Measurements from ENCODE around the gene ZNF664.

ZNF664 gene

GRCh38 chr12:124036171-124036598, 63.2 kb downstream of the ZNF664 start:
- no peak overlapping the region for H3K27ac ChIP-seq

GRCh38 chr12:124036657-124037109, 63.7 kb downstream of the ZNF664 start:
- no peak overlapping the region for H3K27ac ChIP-seq
- TF ChIP-seq ZFX (IDR thresholded peaks at IDR 0.05) (no peak), CTCF (conservative IDR thresholded peaks at IDR 0.05) (peak; percentile 88)

More at GRCh38 chr12:124036171-124036598, 63.2 kb downstream of the ZNF664 start:
- TF ChIP-seq CTCF (conservative IDR thresholded peaks at IDR 0.05) (no peak), ZFX (IDR thresholded peaks at IDR 0.05) (no peak)

- no peak overlapping the region for H3K27ac ChIP-seq
Observed at GRCh38 chr12:124037331-124037730, 64.3 kb downstream of the ZNF664 start.

GRCh38 chr12:124039276-124039675, 66.3 kb downstream of the ZNF664 start:
- TF ChIP-seq ZFX (IDR thresholded peaks at IDR 0.05): no peak
- TF ChIP-seq CTCF (conservative IDR thresholded peaks at IDR 0.05): no peak
- no peak overlapping the region for H3K27ac ChIP-seq

More at GRCh38 chr12:124037331-124037730, 64.3 kb downstream of the ZNF664 start:
- TF ChIP-seq ZFX (IDR thresholded peaks at IDR 0.05) (no peak), CTCF (conservative IDR thresholded peaks at IDR 0.05) (no peak)

- no peak for TF ChIP-seq ZFX (IDR thresholded peaks at IDR 0.05)
- no peak for TF ChIP-seq CTCF (conservative IDR thresholded peaks at IDR 0.05)
- no peak overlapping the region for H3K27ac ChIP-seq
Observed at GRCh38 chr12:124040291-124040690, 67.3 kb downstream of the ZNF664 start.

GRCh38 chr12:124040737-124041136, 67.7 kb downstream of the ZNF664 start:
- no peak overlapping the region for H3K27ac ChIP-seq
- no peak for TF ChIP-seq CTCF (conservative IDR thresholded peaks at IDR 0.05)
- TF ChIP-seq ZFX (IDR thresholded peaks at IDR 0.05): no peak

GRCh38 chr12:124041907-124042306, 68.9 kb downstream of the ZNF664 start:
- H3K27ac ChIP-seq: no peak overlapping the region
- no peak for TF ChIP-seq CTCF (conservative IDR thresholded peaks at IDR 0.05)
- TF ChIP-seq ZFX (IDR thresholded peaks at IDR 0.05): no peak

Data from C4-2B (cell line).